GM15510 (cell line): ENCODE results near the gene TSHZ3.

Experiments
- POLR2A ChIP-seq: IDR thresholded peaks from 3 replicates; pipeline ENCODE4 v1.6.1; 2011; ENCODE audit warnings: borderline replicate concordance; ENCODE audit not compliant: insufficient read length; ENCODE audit errors: extremely low read depth

TSHZ3 gene

GRCh38 chr19:31261603-31262212, 87.5 kb downstream of the TSHZ3 start:
- no peak for TF ChIP-seq POLR2A

GRCh38 chr19:31261019-31261602, 88.1 kb downstream of the TSHZ3 start:
- TF ChIP-seq POLR2A, result no peak

GRCh38 chr19:31260171-31260933, 88.9 kb downstream of the TSHZ3 start:
- no peak for TF ChIP-seq POLR2A

DNA sequence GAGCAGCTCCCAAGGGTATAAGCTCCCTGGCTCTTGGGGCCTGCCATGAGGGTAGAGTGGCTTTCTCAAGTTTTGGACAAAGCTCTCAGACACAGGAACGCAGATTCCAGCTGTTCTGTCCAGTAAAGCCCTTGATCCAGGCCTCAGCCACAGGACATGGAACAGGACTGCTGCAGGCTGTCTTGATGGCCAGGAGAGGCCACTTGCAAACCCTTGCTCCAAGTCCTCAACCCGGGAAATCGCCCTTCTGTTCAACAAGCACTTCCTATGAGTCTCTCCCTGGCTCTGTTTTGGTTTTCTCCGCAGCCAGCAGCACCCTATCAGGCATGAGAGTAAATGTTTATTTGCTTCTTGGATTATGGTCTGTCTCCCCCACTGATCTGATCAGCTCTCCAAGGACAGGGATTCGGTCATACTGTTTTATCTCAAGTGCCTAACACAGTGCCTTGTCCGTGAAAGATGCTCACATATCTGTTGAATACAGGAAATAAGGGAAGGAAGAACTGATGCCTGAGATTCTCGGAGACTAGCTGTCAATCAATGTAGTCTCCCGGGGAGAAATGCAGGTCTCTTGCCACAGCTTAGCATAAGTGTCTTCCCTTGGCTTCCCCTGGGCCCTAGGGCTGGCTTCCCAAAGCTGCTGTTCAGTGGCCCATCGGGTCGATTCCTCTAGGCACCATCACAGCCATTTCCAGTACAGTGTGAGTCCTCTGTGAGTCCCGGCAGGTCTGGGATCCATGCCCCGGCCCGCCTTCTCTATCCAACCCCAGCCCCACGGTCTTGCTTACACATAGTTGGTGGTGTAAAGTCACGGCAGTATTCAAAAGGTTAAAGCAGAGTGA, 90.8 kb downstream of the TSHZ3 start:
- no peak for TF ChIP-seq POLR2A

DNA sequence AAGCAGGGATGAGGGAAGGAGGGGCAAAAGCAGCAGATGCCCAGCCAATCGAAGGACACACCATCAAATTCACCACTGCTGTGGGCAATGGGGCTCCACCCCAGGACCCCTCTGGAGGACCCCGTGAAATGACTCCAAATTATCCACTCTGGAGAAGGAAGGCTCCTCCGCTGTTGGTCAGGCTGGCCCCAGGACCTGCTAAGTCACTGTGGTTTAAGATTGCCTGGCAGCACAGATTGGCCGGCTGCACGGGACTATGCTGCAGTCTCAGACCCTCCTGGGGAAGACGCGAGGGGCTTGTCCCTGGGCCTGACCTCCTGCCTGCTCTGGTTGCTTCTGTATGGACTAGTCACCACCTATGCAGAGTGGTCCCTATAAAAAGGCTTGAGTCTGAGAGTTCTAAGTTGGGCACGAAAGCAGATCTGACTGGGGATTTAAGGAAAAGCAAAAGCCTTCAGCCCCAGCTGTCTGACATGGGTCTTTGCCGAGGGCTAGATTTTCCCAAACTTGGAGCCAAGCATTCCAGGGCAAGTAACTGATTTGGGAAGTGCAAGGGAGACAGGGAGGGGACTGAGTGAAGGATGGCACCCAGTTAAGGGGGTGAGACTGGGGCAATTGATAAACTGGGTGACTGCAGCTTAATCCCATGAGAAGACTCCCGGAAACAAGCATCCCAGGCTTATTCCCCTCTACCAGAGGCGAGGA, 91.7 kb downstream of the TSHZ3 start:
- no peak for TF ChIP-seq POLR2A

DNA sequence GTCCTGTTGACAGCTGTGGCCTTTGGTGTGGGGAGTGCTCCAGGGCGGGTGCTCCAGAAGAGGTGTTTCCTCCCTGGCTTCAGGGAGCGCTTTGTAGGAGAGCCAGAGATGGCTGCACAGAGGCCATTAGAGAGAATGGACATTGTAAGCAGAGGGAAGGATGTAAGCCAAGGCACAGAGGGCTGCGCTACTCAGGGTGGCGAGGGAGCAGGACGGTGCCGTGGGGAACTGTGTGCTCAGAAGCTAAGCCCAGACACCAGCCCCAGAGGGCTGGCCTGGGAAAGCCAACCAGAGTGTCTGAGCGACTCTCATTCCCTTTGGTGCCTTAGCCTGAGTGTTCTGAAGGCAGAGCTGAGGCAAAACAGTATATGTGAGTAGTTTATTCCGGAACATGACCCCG, 92.2 kb downstream of the TSHZ3 start:
- TF ChIP-seq POLR2A, result no peak

GRCh38 chr19:31256593-31256960, 92.7 kb downstream of the TSHZ3 start:
- no peak for TF ChIP-seq POLR2A

- no peak for TF ChIP-seq POLR2A
Measured at GRCh38 chr19:31255831-31256592, 93.2 kb downstream of the TSHZ3 start.

- TF ChIP-seq POLR2A, result no peak
Measured at GRCh38 chr19:31255174-31255799, 93.9 kb downstream of the TSHZ3 start.

- TF ChIP-seq POLR2A, result no peak
Measured at GRCh38 chr19:31254611-31255010, 94.6 kb downstream of the TSHZ3 start.

- no peak for TF ChIP-seq POLR2A
Measured at GRCh38 chr19:31254180-31254551, 95.1 kb downstream of the TSHZ3 start.

DNA sequence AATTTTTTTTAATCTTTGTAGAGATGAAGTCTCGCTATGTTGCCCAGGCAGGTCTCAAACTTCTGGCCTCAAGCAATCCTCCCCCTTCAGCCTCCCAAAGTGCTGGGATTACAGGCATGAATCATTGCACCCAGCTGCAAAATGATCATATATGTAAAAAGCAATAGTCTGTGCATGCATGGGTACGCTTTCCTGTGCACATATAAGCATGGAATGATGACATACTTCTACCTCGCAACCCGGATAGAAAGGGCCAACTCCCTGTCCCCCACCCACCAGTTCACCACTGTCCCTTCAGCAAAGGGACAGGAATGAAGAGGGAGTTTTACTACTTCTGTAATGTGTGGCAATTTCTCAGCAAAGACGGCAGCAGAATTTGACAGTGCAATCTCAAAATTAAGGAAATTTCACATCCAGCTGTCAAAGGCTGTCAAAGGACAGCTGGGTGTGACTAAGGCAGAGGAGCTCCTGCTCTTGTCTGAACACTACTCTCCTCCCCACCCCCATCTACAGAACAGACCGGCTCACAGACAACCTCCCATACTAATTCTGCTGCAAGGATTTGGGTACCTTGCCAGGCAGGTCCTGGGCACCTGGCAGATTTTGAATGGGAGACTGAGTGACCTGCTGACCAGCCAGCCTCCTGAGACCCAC, 95.6 kb downstream of the TSHZ3 start:
- no peak for TF ChIP-seq POLR2A

DNA sequence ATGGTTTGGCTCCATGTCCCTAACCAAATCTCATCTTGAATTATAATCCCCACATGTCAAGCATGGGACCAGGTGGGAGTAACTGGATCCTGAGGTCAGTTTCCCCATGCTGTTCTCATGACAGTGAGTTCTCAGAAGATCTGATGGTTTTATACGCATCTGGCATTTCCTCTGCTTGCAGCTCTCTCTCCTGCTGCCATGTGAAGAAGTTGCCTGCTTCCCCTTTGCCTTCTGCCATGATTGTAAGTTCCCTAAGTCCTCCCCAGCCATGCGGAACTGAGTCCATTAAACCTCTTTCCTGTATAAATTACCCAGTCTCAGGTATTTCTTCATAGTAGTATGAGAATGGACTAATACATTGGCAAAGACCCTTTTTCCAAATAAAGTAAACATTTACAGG, 96.8 kb downstream of the TSHZ3 start:
- TF ChIP-seq POLR2A, result no peak
